Measurements from ENCODE around the gene SORBS2. TPM values are rescaled to one million over a fixed set of nuclear protein-coding genes. Genes with fewer than 3 reads are reported as not detected.

The SORBS2 gene
- total RNA-seq, 1 donor from 2014 or later = 20.0 TPM

DNA sequence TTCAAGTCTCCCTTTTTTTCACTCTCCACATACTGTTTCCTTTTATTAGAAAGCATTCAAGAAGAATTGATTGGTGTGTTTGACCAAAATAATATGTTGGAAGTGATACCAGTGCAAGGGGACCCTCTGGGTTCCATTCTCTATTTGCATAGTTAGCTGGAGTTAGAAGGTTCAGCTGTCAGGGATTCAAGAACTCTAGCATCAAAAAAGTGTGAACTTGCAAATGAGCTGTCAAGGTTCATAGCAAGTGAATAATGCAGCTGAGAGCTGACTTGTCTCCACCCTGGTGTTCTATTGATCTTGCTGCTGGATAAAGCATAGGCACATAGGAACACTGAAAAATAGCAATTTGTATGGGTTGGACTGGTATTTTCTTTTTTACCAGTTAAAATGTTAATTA lies 73.2 kb downstream of the SORBS2 start:
- TF ChIP-seq CTCF (IDR thresholded peaks at IDR 0.05; ENCODE audit: unreplicated experiment) = no peak
- Mint-ChIP-seq H3K27ac (ENCODE audit: unreplicated experiment) (no peak overlapping the region), H3K4me1 (ENCODE audit: unreplicated experiment) (no peaks in the 10 kb centered on the region), H3K9me3 (ENCODE audit: unreplicated experiment) (no peaks in the 10 kb centered on the region), H3K4me3 (ENCODE audit: unreplicated experiment) (no peak overlapping the region), H3K27me3 (ENCODE audit: unreplicated experiment) (peaks cover 7% of the 10 kb centered on the region), H3K36me3 (ENCODE audit: low read depth, unreplicated experiment) (no peaks in the 10 kb centered on the region)
- no peak for DNase-seq (ENCODE audit: low spot score)

DNA sequence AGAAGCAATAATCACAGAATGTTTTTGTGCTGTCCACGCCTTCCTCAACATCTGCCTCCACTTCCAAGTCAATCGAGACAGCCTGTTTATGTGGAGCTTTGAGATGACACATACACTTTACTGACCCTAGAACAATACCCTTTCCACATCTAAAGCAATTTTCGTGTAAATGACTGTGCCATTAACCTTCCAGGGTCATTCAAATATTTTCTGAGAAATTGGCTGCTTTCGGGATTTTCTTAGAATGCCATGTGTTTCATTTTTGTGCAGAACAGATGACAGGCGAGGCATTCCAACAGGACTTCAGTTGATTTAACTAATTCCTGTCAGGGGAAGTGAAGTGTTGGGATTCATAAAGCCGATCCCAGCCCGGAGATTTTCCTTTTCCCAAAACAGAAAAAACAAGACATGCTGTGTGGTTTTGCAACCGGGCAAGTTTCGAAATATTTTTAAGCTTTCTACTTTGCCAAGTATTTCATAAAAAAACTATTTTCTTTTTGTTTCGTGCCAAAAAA lies 73.9 kb downstream of the SORBS2 start:
- peaks cover 7% of the 10 kb centered on the region for H3K27me3 Mint-ChIP-seq (ENCODE audit: unreplicated experiment)
- H3K4me3 Mint-ChIP-seq (ENCODE audit: unreplicated experiment) = no peak overlapping the region
- no peak for DNase-seq (ENCODE audit: low spot score)
- no peak overlapping the region for H3K27ac Mint-ChIP-seq (ENCODE audit: unreplicated experiment)
- no peaks in the 10 kb centered on the region for H3K4me1 Mint-ChIP-seq (ENCODE audit: unreplicated experiment)
- no peaks in the 10 kb centered on the region for H3K9me3 Mint-ChIP-seq (ENCODE audit: unreplicated experiment)
- no peak for TF ChIP-seq CTCF (IDR thresholded peaks at IDR 0.05; ENCODE audit: unreplicated experiment)
- H3K36me3 Mint-ChIP-seq (ENCODE audit: low read depth, unreplicated experiment) = no peaks in the 10 kb centered on the region

GRCh38 chr4:185737489-185738037 lies 74.4 kb downstream of the SORBS2 start:
- Mint-ChIP-seq H3K36me3 (ENCODE audit: low read depth, unreplicated experiment) (no peaks in the 10 kb centered on the region), H3K9me3 (ENCODE audit: unreplicated experiment) (no peaks in the 10 kb centered on the region), H3K27me3 (ENCODE audit: unreplicated experiment) (peaks cover 7% of the 10 kb centered on the region), H3K27ac (ENCODE audit: unreplicated experiment) (no peak overlapping the region), H3K4me1 (ENCODE audit: unreplicated experiment) (no peaks in the 10 kb centered on the region), H3K4me3 (ENCODE audit: unreplicated experiment) (no peak overlapping the region)
- TF ChIP-seq CTCF (IDR thresholded peaks at IDR 0.05; ENCODE audit: unreplicated experiment) = no peak
- DNase-seq (ENCODE audit: low spot score) = no peak

GRCh38 chr4:185736882-185737281 lies 75.1 kb downstream of the SORBS2 start:
- no peak for DNase-seq (ENCODE audit: low spot score)
- H3K36me3 Mint-ChIP-seq (ENCODE audit: low read depth, unreplicated experiment) = no peaks in the 10 kb centered on the region
- no peaks in the 10 kb centered on the region for H3K9me3 Mint-ChIP-seq (ENCODE audit: unreplicated experiment)
- peaks cover 7% of the 10 kb centered on the region for H3K27me3 Mint-ChIP-seq (ENCODE audit: unreplicated experiment)
- no peaks in the 10 kb centered on the region for H3K4me1 Mint-ChIP-seq (ENCODE audit: unreplicated experiment)
- no peak overlapping the region for H3K27ac Mint-ChIP-seq (ENCODE audit: unreplicated experiment)
- no peak for TF ChIP-seq CTCF (IDR thresholded peaks at IDR 0.05; ENCODE audit: unreplicated experiment)
- no peak overlapping the region for H3K4me3 Mint-ChIP-seq (ENCODE audit: unreplicated experiment)

DNA sequence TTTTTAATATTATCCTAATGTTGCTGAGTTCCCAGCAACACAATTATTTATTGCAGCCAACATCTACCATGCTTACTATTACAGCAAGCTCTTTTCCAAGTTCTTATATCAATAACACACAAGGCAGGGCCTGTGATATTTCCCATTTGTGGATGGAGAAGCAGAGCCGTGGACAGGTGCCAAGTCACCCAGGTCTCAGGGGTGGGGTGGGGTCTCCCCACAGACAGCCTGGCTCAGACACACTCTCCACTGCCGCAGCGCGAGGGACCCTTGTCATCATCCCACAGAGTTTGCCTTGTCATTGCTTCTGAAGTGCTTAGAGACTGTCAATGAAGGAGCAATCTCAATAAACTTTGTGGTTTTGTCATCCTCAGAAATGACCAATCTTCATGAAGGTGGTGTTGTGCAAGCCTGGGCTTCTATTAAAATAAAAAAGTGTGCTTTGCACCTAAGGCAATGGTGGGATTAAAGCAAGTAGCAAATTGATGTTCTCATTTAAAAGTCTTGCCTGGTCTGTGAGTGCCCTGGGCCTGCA lies 76.1 kb downstream of the SORBS2 start:
- peaks cover 4% of the 10 kb centered on the region for H3K27me3 Mint-ChIP-seq (ENCODE audit: unreplicated experiment)
- TF ChIP-seq CTCF (IDR thresholded peaks at IDR 0.05; ENCODE audit: unreplicated experiment) = no peak
- H3K4me1 Mint-ChIP-seq (ENCODE audit: unreplicated experiment) = no peaks in the 10 kb centered on the region
- H3K36me3 Mint-ChIP-seq (ENCODE audit: low read depth, unreplicated experiment) = no peaks in the 10 kb centered on the region
- H3K9me3 Mint-ChIP-seq (ENCODE audit: unreplicated experiment) = no peaks in the 10 kb centered on the region
- H3K4me3 Mint-ChIP-seq (ENCODE audit: unreplicated experiment) = no peak overlapping the region
- no peak for DNase-seq (ENCODE audit: low spot score)
- no peak overlapping the region for H3K27ac Mint-ChIP-seq (ENCODE audit: unreplicated experiment)

All from endothelial cell (in vitro differentiated cells).